ENCODE results near the gene DLGAP1. TPM values are rescaled to one million over a fixed set of nuclear protein-coding genes. Genes with fewer than 3 reads are reported as not detected.

Gene DLGAP1
- total and polyA plus RNA-seq, 2 of the 8 experiments (the other 6 are each of a cell fraction or from before 2014, with no cell fraction given): 11.8 to 16.9 TPM

GRCh38 chr18:3647636-3648035 is 807.5 kb downstream of the DLGAP1 start:
- Histone ChIP-seq H2AFZ (ENCODE audit: low read length) (no peak overlapping the region), H3K14ac (ENCODE audit: insufficient read length) (no peak overlapping the region), H3K79me2 (ENCODE audit: control insufficient read depth in 1 of 2, insufficient read depth in 2 of 2, low read length in 2 of 2) (no peaks in the 10 kb centered on the region), H3K36me3 (ENCODE audit: control insufficient read depth in 2 of 4, insufficient read depth in 4 of 4, low read length in 3 of 4) (no peaks in the 10 kb centered on the region), H2BK5ac (ENCODE audit: low read depth, low read length) (no peak overlapping the region), H4K8ac (ENCODE audit: extremely low read depth, insufficient read depth, low read length) (no peak overlapping the region), H3K23ac (ENCODE audit: insufficient read length) (no peak overlapping the region), H3K9me3 (ENCODE audit: insufficient read depth in 2 of 2, low read depth in 1 of 2, low read length in 1 of 2) (no peaks in the 10 kb centered on the region), H4K91ac (replicated peaks; ENCODE audit: insufficient read length, low read length) (no peak overlapping the region), H3K27me3 (replicated peaks in 1 of 4; ENCODE audit: control insufficient read depth in 3 of 4, extremely low read depth in 1 of 4, insufficient read depth in 3 of 4, low read length in 3 of 4) (no peaks in the 10 kb centered on the region), H2BK15ac (ENCODE audit: low read length) (no peak overlapping the region), H4K5ac (ENCODE audit: insufficient read length, low read depth, low read length) (no peak overlapping the region), H3K4me3 (ENCODE audit: extremely low read depth in 1 of 4, insufficient read depth in 2 of 4, low read depth in 3 of 4, low read length in 4 of 4) (no peak overlapping the region), H4K20me1 (replicated peaks in 1 of 2; ENCODE audit: control insufficient read depth in 1 of 2, insufficient read depth in 2 of 2, low read length in 2 of 2) (no peaks in the 10 kb centered on the region), H3K9ac (replicated peaks in 1 of 4; ENCODE audit: extremely low read depth in 1 of 4, low read depth in 3 of 4, low read length in 3 of 4) (no peak overlapping the region), H3K4ac (replicated peaks; ENCODE audit: insufficient read length, low read depth, low read length) (no peak overlapping the region), H3K23me2 (ENCODE audit: low read depth, low read length) (no peaks in the 10 kb centered on the region), H2BK20ac (ENCODE audit: low read length) (no peak overlapping the region), H3K4me1 (replicated peaks in 1 of 4; ENCODE audit: control insufficient read depth in 3 of 4, insufficient read depth in 4 of 4, low read length in 3 of 4) (peaks cover 0 to 8% (median 3%) of the 10 kb centered on the region in 4 experiments; a peak in 4 of 7 replicates), H3K27ac (ENCODE audit: low read depth, low read length) (no peak overlapping the region), H2AK5ac (ENCODE audit: low read depth, low read length) (no peak overlapping the region), H2BK12ac (ENCODE audit: low read depth, low read length) (no peak overlapping the region), H2BK120ac (replicated peaks; ENCODE audit: low read depth, low read length) (no peak overlapping the region), H3K18ac (ENCODE audit: extremely low read depth, low read length) (no peak overlapping the region), H3K79me1 (ENCODE audit: low read depth, low read length) (no peaks in the 10 kb centered on the region), H3K56ac (replicated peaks; ENCODE audit: insufficient read length, low read depth, low read length) (no peak overlapping the region), H3K4me2 (ENCODE audit: insufficient read depth in 1 of 2, low read depth in 2 of 2, low read length in 2 of 2) (no peak overlapping the region)
- no peak for DNase-seq (ENCODE audit: low read depth in 1 of 2, low spot score in 2 of 2)
- WGBS, 2 experiments (ENCODE audit: extremely low coverage in 1 of 2, insufficient coverage in 1 of 2, insufficient read length in 1 of 2, insufficient replicate concordance in 2 of 2, low coverage in 1 of 2, low lambda C conversion rate in 2 of 2, missing lambda C conversion rate in 1 of 2): 91% methylated on average over 4 of the region's 4 CpGs; no CpG with 5 or more reads in 1 of the 2 experiments
- TF ChIP-seq SUZ12 (IDR thresholded peaks at IDR 0.05; ENCODE audit: low read length) (no peak), RAD21 (IDR thresholded peaks at IDR 0.05 in 1 of 2, conservative IDR thresholded peaks at IDR 0.05 in 1 of 2; ENCODE audit: low read depth in 2 of 2, low read length in 2 of 2) (no peak)
- ChIA-PET CTCF (ENCODE audit: partially characterized antibody) (interaction anchor here (0.8 to 1.9 kb wide), 5 partner anchors 20 to 366 kb away, joined by 3 to 5 read pairs (median 4); no protein-coding TSS in a partner anchor), POLR2A (ENCODE audit: partially characterized antibody) (interaction anchor here (3.6 kb wide), 1 partner anchor 44 kb away, joined by 11 read pairs; no protein-coding TSS in a partner anchor)
- no peak for FAIRE-seq
